HG03159 (cell line): ENCODE data around the gene SUGCT.

Experiments
- ATAC-seq: cut with Tn5 transposase; IDR thresholded peaks from one replicate; pipeline ENCODE4 v1.9.1; 2021; ENCODE audit warnings: mild to moderate bottlenecking, moderate library complexity; ENCODE audit not compliant: unreplicated experiment

The SUGCT gene

DNA sequence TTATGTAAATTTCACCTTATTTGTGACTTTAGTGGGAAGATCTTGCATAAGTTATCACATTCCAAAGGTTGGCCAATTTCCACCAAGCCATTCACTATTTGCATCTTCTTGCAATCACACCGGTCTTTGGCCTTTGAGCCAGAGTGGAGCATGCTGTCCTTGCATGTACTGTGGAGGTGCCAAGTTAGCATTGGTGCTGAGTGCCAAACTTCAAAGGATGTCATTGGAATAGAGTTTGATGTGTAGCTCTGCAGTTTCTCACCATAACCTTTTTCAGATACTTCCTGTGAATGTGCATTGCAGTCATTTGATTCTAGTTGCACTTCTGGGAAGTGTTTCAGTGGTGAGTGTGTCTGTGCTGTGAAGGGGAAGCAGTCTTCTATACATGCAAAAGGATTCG is 620.6 kb downstream of the SUGCT start:
- no peak for ATAC-seq

DNA sequence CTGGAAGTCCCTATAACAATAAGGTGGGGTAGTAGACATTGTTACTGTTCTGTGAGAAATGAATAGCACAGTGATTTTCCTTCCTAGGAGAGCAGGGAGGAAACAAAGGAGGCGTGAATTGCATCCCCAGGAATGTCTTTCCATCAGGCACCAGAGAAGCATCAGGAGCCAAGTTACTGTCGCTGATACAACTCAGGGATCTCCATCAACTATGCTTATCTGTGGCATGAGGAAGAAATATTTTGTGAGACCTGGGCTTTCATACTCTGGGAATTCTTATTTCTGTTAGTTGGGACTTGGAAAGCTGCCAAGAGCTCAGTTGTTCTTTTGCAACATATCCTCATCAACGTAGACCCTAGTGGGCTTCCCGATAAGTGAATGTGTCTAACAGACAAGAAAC is 622.3 kb downstream of the SUGCT start:
- ATAC-seq: no peak

DNA sequence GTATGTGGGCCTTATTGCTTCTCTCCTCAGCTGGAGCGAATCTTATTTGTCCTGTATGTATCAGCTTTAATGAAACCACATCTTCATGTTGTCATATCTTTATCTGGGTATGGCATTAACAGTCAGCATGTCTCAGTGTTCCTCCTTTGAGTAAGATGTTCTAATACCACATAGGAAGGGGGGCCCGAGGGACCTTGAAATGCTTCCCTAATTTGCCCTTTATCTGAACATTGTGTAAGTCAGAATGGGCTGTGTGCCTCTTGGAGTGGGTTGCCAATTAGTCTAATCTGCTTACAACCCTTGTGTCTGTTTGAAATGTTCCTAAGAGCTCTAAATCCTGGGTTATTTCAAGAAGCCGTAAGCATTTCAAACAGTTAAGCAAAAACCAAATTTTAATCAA is 623.8 kb downstream of the SUGCT start:
- ATAC-seq: no peak

DNA sequence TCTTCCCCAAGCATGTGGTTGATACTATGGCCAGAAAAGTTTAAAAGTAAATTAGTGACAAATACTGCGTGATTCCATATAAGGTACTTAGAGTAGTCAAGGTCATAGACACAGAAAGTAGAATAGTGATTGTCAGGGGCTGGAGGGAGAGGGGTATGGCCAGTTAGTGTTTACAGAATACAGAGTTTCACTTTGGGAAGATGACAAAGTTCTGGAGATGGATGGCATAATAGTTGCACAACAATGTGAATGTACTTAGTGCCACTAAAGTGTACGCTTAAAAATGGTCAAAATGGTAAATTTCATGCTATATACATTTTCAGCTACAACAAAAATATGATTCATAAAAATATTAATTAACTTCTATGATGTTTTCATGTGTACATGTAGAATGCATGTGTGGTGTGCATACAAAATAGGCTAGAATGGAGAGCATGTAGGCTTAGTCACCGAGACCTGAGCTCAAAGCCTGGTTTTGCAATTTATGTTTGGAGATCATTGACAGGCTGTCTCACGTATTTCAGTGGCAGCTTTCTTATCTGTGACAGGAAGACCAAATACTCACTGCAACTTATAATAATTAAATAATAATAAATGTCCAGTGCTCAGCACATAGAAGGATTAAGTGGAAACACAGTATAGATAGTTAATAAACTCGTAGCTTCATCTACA is 625.6 kb downstream of the SUGCT start:
- no peak for ATAC-seq

DNA sequence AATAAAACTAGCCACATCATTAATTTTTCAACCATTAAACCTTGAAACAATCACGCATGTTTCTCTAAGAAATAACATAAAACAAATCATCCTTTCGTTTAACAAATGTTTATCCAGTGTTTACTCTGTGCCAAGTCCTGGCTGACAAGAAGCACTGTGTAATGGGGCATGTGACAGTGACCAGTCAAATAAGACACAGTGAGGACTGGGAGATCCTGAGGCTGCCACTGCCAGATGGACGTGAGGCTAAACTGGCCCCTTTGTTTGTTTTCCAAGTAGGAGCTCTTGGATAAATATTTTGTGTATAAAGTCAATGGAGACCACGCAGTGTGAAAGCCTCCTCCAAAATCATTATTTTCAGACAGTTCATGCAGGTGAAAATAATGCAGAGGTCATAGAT is 626.2 kb downstream of the SUGCT start:
- no peak for ATAC-seq

DNA sequence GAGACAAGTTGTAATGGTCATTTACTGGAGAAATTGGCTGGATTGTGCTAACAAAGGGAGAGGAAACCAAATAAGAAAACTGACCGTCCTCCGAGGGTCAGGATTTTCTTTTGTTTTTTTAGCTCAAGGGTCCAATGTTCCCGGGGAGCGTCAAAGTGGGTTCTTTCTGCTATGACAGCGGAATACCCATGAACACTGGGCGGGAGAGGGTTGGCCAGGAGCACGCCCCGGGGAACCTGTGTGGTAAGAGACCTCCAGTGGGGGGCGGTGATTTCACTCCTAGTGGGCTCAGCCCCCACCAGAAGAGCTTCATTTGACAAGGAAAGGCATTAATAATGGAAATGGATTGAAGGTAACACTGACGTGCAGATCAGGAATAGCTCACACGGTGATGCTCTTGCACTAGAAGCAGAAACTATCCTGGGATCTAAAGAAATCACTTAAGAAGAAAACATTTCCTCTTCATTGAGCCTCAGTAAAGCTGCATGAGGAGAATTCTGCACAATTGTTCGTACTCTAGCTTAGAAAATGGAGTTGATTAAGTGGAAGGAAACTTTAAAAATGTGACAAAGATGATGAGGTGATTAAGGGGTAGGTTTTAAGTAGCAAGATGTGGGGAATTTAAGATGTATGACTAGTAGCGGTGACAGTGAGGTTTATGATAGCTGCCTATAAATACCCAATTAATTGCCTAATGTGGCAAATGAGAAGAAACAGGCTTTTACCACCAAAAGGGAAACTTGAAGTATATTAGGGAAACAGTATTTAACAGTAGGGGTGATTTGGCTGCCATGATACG is 627.2 kb downstream of the SUGCT start:
- ATAC-seq: no peak

DNA sequence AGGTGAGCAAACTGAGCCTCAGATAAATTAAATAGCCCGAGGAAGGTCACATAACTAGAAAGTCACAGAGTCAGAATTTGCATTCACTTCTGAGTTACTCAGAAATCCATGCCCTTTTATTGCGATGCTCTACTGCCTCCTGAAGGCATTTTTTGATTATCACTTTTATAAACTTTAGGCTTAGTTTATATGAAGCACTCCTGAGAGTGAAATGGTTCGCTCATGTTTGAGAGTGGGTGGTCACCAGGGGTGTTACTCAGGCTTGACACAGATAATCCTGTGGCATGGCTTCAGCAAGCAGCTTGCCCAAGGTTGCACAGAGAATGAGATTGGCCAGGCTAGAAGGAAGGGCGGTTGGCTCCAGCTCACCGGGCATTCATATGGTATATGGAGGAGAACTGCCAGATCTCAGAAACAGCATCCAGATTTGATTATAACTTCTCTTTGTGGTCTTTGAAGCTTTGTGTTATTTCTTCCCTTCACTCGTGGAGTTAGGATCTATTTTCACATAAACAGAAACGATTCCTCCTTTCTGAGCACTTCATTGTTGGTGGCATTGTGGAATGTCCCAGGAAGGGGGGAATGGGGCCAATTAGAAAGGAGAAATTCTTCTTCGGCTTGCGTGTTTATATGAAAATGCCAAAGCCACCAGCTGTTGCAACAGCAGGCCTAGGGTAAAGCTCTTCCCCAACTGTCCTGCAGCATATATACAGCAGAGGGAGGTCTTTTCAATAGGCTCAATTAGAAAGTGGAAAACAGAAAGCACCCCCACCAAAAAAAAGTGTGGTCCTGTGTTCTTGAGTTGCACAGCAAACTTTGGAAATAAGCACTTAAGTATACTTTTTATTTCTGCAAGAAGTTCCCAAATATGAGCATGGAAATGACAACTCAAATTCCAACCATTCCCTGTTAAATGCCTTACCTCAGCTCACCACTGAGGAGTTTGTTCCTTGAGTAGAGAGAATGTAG is 628.8 kb downstream of the SUGCT start:
- no peak for ATAC-seq

DNA sequence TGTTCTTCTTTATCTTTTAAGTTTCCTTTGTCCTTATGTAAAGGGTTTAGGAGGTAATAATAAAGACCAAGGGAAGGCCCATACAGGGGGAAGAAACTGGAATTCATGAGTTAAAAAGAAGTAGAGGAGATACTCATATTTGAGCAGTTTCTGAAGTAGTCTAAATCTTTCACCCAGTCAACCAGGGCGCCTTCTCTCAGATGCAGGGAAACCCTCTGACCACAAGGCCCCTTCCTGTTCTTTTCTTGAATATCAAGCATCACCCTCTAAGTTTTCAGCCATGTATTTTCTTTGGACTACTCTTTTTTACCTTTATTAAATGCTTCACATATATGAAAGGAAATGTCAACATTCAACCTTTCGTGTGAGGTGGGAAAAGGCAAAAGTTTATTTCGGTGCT is 630.8 kb downstream of the SUGCT start:
- ATAC-seq: no peak

DNA sequence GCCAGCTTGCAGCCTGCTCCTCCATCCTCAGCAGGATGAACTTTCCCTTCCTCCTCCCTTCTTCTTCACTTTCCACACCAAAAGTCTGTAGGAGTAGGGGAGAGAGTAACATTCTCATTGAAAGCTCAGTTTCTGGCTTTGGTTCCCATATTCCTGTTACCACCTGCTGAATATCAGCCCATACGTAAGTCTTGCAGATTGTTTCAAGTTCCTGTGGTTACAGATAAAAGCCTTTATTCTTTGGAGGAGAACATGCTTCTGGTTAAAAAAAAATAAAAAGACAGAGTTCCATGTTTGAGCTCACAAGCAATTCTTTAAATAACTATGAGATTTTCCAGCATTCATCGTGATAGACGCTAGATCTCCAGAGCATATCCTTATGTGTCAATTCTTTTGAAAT is 637.3 kb downstream of the SUGCT start:
- ATAC-seq: no peak

DNA sequence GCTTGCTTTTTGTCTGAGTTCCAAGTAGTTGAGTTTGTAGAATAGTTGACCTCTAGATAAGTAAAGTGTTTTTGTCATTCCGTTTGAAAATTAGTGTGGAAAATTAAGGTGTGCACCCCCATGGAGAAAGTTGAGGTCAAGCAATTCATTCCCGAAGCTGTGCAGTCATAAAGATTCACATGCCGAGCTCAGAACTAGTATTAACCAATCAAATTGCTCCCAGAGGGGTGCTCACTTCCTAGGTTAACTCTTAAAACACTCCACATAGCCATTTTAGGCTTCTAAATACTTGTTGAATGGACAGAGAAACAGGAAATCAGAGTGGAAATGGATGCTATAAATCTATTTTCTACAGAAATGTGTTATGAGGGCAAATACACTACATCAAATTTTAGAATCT is 638.9 kb downstream of the SUGCT start:
- ATAC-seq: no peak

DNA sequence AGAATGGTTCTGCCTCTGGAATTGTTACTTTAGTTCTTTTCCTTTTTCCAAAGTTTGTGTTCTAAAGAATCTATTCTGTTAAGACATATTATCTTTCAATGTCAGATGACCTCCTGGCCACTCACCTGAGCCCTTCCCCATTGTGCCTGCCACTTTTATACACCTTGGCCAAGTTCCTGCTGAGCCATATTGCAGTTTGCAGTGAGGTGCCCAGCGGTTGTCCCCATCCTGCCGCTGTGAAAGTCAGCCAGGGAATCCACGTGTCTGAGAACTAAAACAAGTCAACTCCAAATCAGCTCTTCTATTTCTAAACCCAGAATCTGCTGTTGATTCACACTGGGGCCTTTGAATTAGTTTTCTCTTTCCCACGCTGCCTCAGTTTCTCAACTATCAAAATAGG is 641.1 kb downstream of the SUGCT start:
- no peak for ATAC-seq

DNA sequence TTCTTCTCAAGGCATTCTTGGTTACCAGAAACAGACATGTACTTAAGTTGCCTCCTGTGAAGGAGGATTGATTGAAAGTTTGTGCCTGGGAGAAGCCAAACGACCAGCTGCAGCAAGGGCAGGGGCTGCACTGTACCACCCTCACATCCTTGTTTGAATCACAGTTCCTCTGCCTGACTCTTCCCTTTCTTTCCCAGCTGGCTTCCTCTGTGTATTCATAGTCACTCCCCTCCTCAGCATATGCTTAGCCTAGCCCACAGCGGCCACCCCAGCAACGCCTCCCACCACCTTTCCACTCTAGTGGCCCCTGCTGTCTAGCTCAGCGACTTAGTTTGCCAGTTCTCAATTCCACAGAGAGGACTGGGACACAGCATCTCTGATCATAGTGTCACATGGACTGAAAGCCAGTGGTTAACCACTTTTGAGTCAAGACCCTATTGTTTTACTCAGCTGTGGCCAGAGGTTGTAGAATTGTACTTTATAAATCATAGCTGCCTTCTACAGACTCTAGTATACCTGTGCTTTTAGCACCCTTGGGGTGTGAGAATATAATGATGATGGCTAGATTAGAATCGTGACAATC is 643.0 kb downstream of the SUGCT start:
- ATAC-seq: no peak

DNA sequence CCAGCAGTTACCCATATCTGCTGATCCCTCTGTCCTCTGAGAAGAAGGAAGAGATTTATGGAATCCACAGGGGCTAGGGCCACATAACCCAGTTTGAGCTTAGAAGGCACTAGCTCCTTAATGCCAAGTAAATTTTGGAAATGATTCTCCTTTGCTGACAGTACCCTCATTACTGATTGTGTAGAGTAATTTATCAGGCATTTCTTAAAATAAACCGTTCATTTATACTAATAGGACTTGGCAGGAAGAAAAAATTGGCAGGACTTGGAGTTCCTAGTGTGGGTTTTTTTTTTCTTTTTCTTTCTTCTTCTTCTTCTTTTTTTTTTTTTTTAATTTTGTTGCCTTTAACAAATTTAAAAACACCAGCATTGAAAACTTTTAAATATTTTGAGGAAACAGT is 645.7 kb downstream of the SUGCT start:
- no peak for ATAC-seq

DNA sequence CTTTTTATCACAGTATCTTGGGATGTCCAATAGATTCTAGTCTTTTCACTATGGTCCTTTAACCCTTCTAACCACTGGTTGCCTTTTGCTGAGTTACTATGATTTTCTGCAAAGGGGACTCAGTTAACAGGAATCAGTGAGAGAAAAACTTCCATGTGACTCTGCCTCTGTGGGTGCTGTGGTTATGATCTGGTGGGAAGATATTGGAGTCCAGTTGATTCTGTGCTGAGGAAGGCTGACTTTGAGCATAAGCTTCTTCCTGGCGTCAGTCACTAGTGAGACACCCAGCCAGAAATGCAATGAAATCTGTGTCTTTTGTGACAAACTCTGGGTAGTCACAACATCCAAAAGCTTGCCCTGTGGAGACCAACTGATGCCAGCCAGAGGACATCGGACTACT is 648.0 kb downstream of the SUGCT start:
- ATAC-seq: no peak

DNA sequence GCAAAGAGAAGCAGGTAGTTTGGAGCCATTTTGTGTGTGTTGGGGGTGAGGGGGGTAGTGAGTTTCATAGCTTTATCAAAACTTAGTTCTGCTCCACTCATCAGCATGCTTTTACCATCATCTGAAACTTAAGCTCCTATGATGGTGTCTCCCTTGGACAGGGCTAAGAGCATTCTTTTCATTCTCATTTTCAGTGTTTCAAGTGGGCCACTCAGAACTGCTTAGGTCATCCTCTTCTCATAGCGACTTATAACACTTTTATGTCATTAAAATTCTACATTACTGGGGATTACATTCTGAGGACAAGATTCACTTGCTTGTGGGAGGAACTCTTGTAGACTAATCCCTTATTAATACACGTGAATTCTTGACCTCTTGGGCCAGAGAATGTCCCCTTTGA is 649.4 kb downstream of the SUGCT start:
- ATAC-seq: no peak

DNA sequence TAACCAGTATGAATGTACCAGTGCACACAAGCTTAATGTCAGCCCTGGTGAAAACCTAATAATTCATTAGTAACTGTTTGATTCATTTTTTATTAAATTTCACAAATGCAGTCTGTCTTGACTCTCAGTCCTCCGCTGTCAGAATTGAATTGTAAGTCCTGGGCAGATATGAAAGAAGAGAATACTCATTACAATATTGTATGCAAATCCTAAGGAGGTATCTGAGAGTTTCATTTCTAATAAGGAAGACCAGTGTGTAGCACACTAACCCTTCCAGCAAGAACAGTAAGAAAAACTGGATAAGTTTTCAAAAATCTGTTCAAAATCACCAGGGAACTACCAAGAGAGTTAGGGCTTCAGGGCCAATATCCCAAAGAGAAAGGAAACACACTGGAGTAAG is 652.1 kb downstream of the SUGCT start:
- ATAC-seq: no peak

DNA sequence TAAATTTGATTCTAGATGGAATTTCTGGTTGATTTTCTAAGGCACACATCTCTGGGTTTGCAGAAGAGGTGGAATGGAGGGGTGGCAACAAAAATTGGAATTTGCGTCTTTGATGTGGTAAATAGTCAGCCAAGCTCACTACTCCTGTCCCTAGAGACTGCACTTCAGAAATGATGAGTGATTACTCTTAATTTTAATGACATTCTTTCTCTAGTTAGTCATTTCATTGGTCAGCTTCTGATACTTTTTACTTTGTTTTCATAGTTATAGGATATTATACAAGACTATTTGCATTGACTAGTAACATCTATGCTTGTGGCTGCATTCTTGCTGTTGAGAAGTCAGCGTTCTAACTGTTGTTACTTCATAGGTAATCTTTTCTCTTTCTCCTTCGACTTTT is 658.3 kb downstream of the SUGCT start:
- no peak for ATAC-seq

DNA sequence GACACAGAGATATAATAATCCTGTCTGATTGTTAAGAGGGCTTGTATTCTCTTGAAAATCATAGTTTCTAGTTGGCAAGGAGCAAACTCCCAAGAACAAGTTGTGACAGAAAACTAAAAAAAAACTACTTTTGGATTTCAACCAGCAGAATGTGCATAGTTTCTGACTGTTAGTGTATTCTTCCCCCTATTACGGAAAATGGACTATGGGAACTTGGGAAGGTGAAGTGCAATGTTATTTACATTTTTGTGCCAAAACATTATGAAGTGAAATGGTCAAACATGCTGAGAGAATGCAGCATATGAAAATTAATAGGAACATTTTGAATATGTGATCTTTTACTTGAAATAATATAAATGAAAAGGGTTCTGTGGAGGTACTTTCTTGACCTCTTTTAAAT is 660.8 kb downstream of the SUGCT start:
- ATAC-seq: no peak

DNA sequence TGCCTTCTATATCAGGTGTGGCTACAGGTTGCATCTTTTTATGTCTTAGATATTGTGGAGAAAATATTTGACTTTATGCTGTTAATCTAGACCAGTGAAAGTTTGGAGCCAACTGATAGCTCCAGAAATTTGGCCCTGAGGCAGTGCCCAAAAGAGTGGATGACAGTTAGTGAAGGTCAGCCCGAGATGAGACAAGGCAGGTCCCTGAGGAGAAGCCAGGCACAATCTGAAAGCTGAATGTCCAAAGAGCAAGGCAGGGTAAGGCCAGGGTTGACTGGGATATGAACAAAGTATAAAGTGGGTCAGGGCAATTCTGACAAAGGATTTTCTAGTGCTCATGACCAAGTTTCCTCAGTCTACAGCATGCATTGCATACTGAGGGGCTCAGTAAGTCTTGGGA is 661.9 kb downstream of the SUGCT start:
- no peak for ATAC-seq

DNA sequence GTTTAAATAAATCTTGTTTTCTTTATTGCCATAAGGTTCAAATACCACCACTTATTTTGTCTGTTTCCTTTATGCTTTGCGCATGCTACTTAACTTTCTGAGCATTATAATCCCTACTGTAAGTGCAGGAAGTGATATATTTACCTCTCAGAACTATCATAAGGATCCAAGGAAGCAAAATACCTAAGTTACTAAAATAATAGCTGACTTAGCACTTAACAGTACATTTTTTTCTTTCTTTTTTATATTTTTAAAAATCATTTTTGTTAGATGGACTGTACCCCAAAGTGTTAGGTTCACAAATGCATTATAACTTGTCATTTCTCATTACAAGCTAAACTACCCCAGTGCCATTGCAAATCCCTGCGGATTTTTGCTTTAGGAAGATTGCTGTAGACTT is 663.8 kb downstream of the SUGCT start:
- ATAC-seq: no peak
